HG03060 (cell line): Measurements from ENCODE around the gene SLC6A13.
"Not testable (repeated sequence)": the region's sequence is repeated elsewhere in the genome, so short reads cannot be mapped to it uniquely, and the experiment has no call there.

ENCODE experiments used
- ATAC-seq: cut with Tn5 transposase; IDR thresholded peaks from one replicate; pipeline ENCODE4 v1.9.1; 2021; ENCODE audit warnings: low read depth, moderate number of reproducible peaks; ENCODE audit not compliant: unreplicated experiment

The SLC6A13 gene

DNA sequence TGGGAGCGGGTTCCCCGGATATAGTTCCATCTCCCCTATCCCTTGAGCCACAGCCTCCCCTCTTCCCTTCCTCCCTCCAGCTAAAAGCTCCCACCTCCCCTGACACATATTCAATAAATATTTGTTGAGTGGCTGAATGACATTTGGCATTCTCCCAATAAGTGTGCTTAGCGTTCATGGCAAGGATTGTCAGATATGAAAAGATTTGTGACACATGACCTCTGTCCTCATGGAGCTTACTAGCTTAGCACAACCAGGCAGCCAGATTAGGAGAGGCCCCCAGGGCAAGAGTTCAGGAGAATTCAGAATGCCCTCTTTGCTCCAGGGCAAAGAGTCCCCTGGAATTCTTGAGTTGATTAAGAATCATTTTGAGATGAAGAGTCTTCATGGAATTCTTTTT is 26.2 kb downstream of the SLC6A13 start:
- ATAC-seq, result no peak

DNA sequence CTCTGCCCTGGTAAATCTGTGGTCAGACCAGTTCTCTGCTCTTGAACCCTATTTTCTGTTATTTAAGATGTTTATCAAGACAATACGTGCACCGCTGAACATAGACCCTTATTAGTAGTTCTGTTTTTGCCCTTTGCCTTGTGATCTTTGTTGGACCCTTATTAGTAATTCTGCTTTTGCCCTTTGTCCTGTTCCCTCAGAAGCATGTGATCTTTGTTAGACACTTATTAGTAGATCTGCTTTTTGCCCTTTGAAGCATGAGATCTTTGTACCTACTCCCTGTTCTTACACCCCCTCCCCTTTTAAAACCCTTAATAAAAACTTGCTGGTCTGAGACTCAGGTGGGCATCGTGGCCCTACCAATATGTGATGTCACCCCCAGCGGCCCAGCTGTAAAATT is 26.7 kb downstream of the SLC6A13 start:
- ATAC-seq, result not testable (repeated sequence)

DNA sequence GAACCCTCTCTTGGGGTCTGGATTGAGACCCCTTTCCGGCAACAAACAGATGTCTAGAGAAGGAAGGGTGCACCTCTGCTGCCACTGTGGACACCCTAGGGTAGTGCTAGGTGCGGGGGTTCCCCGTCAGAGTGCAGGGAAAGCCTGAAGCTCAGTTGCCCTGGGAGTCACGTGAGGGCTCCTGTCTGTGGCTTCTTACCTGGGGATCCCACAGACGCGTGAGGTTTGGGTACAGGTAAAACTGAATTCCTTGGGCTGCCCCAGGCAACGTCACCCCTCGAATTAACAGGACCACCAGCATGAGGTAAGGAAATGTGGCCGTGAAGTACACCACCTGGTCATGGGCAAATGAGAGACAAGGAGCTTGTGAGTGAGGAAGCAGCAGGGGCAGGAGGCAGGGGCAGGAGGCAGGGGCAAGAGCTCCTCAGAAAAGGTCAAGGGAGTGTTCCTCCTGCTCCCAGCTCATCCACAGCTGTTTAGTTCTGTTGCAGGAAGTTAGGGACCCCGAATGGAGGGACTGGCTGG is 27.7 kb downstream of the SLC6A13 start:
- no peak for ATAC-seq

DNA sequence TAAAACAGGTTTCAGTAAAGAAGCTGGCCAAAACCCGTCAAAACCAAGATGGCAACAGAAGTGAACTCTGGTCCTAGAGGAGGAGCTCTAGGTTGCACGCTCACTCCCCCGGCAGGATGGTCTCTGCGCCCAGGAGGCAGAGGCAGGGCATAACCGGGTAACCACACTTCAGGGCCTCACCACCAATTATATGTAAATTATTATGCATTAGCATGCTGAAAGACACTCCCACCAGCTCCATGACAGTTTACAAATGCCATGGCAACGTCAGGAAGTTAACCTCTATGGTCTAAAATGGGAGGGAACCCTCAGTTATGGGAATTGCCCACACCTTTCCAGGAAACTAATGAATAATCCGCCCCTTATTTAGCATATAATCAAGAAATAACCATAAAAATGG is 28.6 kb downstream of the SLC6A13 start:
- ATAC-seq, result no peak

DNA sequence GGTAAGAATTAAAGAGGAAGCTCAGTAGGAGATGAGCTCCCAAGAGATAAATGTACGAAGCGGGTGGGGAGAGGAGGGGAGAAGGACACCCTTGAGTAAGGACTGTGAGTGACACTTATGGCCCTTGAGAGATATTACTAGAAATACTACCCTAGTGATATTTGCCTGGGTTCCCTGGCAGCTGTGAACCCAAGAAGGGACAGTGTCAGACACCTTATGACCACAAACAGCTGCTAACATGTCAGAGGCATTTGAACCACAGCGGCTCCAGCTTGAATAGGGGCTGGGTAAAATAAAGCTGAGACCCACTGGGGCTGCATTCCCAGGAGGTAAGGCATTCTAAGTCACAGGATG is 29.0 kb downstream of the SLC6A13 start:
- ATAC-seq, result no peak

DNA sequence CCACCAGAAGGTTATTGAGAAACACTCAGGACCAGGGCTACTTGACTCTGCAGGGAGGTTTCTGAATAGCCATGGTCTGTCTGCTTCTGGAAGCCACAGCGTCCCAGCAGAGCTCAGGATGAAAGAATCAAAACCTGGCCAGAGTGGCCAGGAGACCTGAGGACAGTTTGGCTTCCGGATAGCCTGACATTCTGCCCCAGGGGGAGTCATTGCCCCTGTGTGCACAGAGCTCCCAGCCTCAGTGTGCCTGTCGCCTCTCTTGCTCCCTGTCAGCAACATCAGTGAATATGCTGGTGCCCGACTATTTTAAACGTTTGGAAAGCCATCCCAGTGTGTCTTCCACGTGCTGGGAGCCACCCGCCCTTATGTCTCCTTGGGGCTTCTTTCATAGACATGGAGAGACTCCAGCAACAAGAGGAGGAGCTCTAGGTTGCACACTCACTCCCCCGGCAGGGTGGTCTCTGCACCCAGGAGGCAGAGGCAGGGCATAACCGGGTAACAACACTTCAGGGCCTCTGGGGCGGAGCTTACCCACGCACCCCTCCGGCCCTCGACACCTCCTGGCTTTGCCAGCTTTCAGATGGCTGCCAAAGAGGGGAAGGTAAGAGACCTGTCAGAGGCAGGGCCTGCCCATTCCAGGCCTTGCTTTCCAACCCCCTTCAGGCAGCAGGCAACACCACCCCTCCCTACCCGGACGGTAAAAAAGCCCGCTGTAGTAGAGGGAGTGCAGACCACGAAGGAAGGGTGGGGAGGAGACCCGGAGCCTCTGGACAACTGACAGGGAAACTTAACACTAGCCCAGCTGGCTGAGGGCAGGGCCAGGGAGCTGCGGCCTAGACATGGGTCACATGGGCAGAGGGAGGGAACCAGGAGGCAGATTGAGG is 29.7 kb downstream of the SLC6A13 start:
- no peak for ATAC-seq

DNA sequence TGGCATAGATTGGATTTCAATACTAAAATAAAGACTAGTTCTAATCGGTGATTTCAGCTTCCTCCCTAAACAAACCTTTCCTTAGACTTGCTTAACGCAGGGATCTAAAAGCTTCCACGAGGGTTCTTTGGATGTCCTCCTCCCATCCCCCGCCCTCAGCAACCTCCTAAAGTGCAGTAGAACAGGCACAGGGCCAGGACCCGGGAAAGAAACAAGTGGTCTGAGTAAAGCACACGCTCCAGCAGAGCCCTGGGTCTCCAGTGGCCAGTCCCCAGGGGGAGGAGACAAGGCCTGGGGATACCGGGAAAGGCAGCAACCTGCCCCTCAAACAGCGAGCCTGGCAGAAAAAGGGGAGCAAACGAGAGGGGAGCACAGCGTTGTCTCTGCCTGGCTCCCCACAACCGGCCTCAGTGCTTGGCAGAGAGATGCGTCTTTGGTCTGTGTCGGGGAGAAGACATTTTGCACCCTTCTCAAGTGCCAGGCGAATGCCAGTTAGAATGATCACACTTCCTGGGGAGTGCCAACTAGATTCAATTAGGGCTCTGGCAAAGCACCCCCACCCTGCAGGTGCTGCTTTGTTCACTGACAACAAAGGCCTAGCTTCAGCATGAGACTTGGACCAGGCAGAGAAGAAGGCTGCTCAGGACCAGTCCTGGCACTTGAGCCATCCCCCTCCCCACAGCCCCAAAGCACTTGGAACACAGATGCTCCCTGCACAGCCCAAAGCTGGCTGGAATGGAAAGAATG is 31.5 kb downstream of the SLC6A13 start:
- ATAC-seq, result no peak

DNA sequence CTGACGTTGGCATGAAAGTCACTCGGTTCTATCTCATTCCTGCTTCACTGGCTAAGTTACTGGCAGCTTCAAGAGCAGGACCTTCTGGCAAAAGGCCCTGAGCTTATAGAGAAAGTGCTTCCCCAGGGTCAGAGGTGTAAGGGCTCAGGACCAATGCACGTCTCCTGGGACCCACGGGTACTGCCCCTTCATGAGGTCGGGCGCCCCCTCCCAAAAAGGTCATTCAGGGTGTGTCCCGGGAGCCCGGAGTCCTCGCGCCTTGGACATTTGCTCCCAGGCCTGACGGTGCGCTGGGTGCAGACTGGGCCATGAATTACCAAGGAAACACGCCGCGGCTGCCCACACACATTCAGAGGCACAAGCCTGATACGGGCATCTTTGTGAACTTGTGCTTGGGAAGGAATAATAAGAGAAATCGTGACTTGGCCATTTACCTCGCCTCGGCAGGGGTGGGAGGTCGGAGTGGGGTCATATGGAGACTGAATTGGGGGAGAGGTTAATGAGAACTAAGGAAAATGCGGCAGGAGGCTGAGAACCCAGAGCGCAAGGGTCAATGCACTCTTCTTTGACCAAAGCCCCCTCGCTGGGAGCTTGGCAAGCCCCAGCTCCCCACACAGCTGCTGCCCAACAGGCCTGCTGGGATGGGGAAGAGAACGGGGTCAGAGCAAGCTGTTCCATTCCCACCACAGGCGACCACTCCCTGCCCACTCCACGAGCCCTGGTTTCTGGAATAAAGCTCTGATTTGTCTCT is 33.0 kb downstream of the SLC6A13 start:
- no peak for ATAC-seq

DNA sequence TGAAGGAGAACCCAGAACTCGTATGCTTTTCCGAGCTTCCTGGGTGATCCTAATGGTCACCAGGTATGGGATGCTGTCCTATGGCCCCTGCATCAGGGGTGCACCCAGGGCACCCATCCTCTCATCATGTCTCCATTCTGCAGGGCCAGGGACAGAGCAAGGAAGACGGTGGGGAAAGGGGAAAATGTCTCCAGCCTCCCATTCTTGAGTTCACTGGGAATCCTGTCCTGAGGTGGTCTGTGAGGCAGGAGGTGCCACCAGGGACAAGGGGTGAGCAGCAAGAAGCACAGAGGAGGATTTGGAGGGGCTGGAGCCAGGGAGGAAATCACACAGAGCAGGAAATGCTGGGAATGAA is 33.8 kb downstream of the SLC6A13 start:
- no peak for ATAC-seq

DNA sequence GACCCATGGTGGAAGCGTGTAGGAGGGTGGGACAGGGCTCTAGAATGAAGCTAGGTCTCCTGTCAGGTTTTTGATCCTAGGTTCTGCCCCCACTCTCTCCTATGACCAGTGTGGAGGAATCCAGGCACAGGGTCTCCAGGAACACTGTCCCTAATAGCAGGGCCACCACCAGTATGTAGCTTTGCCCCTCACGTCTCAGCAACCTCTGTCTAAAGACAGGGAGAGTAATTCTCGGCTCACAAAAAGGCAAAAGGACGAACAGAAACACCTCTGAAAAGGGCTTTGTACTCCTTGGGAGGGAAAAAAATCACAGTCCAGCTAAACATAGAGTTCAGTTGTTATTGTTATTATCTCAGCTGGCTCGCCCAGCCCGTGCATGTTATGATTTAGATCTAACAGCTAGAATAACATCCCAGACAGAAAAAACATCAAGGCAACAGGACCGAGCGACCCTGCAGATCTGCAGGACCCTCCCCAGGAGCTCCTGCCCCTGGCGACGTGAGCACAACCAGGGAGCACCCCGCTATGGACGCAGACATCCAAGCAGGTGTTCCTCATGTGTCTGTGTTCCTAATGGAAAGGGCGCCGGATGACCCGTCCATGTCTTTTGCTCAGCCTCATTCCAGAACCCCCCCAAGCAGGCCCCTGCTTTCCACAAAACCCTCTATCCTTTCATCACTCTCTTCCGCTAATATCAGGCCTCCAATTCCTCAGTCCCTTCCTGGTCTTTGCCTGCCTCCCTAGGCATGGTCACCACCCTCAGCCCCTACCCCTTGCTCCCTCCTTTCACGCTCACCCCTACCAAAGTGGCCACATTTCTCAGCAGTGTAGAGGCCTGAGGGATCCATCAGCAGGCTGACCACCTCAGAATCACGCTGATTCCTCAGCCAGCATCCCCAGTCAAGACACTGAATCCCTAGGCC is 34.5 kb downstream of the SLC6A13 start:
- ATAC-seq, result no peak

DNA sequence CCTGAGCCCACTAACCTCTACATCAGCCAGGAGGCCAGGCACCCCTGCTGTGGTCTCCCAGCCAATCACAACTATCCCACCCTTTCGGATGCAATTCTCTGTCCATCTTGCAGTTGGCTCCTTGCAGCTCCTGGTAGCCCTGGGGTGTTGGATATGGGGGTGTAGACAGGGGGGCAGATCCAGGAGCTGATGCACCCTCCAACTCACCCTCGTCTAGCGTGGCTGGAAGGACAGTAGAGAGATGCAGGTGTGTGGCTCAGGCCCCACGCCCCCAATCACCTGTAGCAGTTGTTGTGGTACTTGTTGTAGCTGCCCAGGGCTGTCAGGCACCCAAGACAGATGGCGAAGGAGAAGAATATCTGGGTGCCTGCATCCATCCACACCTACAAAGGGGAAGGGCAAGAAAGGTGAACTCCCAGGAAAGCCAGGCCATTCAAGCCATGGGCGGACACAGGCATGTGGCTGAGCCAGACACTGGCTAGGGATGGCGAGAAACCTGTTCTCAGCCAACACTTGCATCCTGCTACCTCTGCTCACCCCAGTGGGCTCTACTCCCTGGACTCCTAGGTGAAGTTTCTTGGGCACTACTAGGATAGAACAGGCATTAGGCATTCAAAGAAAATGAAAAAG is 35.2 kb downstream of the SLC6A13 start:
- ATAC-seq, result no peak

DNA sequence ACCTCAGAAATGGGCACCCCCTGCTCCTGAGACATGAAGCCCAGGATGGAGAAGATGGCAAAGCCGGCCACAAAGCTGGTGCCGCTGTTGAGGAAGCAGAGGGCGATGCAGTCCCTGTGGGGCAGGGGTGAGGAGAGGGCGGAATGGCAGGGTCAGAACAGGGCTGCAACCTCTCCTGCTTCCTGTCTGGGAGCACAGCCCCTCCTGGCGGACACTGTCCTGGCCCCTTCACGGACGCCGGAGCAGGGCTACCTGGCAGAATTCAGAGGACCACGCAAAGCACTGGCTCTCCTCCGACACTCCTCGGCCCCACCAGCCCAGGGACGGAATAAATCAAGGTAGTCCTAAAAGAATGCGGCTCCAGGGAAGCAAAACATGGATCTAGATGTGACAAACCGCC is 36.2 kb downstream of the SLC6A13 start:
- ATAC-seq, result no peak

DNA sequence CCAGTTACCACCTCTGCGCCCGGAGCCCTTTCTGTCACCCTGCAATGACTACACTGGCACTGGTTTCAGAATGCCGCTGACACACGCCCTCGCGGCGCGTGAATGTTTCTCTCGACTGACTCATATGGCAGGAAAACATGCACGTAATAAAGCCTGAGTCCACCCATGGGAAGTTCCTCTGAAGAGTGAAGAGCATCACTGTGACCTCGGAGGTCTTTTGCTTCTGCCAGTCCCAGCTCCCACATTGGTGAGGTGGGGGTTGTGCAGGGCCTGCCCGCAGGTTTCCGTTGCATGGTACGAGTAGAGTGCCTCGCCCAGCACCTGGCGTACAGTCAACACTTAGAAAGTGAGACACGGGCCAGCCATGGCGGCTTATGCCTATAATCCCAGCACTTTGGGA is 37.6 kb downstream of the SLC6A13 start:
- no peak for ATAC-seq

DNA sequence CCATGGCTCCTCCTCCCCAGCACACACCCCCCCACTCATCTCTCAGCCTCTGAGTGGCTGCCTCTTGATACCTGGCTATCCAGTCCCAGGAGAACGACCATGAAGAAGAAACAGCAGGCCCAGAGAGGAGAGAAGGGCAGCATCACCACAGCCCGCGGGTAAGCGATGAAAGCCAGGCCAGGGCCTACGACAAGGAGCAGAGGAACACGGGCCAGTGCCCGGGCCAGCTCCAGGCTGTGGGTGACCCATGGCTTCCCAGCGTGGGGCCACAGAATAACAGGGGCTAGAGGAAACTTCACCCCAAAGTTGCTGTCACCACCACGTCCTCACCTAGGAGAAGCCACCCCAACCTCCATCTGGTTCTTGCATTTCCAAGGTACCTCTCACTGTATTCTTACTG is 38.3 kb downstream of the SLC6A13 start:
- no peak for ATAC-seq

DNA sequence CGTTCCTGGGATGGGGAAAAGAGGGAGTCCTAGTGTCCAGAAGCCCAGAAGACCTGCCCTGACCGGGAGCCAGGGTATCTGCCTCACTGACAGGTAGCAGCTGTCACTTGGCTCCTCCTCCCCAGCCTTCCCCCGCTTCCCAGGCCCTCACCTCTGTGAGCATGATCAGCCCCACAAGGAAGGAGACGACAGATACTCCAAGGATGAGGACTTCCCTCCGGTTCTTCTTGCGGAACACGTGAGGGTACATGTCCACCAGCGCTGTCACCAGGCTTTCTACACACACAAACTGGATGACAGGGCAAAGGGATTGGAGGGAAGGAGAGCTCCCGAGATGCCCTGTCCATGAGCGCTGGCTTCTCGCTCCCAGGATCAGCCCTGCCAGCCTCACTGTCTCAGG is 38.8 kb downstream of the SLC6A13 start:
- ATAC-seq, result no peak

DNA sequence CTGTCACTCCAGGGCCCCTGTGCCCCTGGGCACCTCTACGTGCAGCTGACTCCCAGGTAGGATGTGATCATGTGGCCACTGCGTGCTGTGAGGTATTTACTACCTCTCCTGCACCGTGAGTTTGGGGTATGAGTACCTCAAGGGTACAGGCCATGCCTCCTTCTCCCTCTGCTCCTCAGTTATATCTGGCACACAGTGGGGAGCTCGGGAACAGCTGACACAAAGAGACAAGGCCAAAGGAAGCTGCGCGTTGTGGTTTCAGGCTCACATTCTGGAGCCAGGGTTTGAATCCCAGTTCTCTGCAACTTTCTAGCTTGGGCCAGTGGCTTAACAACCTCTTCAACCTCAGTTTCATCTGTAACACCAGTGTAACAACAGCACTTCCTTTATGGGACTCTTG is 40.9 kb downstream of the SLC6A13 start:
- no peak for ATAC-seq

DNA sequence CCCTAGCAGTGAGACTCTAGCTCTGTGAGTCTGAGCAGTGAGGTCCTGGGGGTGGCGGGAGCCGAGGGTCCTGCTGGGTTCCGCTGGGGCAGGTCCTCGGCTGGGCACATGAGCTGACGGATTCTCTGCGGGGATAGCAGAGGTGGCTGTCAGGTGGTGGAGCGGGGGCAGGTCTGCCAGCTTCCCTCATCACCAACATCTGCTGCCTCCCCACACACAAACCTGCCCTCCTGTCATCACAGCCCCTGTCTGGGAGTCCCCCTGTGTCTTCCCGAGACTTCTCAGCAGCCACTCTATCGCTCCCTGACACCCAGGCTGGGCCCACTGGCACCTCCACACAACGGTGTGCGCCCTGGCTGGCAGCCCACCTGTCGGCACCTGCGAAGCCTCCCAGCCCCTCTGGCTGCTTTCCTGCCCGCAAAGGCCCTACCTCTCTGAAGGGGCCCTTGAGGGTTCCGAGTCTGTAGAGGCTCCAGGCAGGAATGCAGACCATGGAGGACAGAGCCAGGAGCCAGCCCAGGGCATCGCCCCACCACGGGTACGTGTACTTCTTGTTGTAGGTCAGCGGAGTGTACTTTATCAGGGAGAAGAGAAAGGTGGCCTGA is 41.6 kb downstream of the SLC6A13 start:
- no peak for ATAC-seq

DNA sequence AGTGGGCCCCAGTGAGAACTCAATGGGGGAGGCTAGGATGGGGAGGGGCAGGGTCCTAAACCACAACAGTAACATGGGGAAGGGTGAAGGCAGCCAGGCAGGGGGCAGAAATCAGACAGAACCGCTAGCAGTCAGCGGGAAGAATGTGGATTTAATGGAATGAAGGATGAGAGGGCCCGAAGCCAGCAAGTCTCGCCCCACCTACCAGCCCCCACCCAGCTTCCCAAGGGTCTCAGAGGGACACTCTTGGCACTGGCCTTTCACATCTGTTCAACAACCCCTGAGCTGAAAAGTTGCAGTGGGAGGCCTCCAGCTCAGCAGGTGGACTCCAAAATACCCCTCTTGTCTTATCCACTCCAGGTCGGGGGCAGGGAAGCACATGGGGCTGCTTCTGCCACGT is 42.1 kb downstream of the SLC6A13 start:
- ATAC-seq, result no peak

DNA sequence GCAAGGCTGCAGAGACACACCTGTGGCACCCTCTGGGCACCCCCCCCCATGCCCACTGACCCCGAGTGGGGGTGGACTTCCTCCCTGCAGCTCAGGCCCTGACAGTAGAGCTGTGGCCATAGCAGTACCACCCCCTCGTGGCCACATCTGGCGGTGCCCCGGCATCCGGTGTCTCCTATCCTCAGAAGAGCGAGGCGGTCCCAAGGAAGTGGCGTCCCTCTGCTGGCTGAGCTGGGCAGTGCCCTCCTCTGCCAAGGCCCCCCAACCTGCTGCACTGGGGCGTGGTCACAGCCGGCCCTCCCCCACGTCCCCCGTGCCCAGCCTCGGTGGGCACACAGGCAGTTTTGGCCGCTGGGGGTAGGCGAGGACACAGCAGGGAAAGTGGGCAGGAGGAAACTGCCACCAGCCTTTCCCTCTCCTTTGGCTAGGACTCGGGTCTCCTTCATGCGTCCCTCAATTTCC is 42.7 kb downstream of the SLC6A13 start:
- no peak for ATAC-seq
